Stimulated activated CD8-positive, alpha-beta memory T cell treated with anti-CD3 and anti-CD28 coated beads, Interleukin-12 subunit alpha, Interleukin-12 subunit beta, amount 100 ng/mL, for 1 hour (primary cell): ENCODE results near the gene CARD11.
A peak's percentile ranks its signal among the peaks of the same experiment; 100 is the strongest.

Experiments used
- DNase-seq: peaks from one replicate; pipeline ENCODE4 v3.0.0-alpha.2; 2020; ENCODE audit warnings: low read depth

Gene CARD11

GRCh38 chr7:2872296-2872874 is 171.3 kb downstream of the CARD11 start:
- DNase-seq, result no peak

- DNase-seq, result no peak
Measured at GRCh38 chr7:2870471-2870931, 173.2 kb downstream of the CARD11 start.

GRCh38 chr7:2869981-2870380 is 173.7 kb downstream of the CARD11 start:
- DNase-seq, result no peak

DNA sequence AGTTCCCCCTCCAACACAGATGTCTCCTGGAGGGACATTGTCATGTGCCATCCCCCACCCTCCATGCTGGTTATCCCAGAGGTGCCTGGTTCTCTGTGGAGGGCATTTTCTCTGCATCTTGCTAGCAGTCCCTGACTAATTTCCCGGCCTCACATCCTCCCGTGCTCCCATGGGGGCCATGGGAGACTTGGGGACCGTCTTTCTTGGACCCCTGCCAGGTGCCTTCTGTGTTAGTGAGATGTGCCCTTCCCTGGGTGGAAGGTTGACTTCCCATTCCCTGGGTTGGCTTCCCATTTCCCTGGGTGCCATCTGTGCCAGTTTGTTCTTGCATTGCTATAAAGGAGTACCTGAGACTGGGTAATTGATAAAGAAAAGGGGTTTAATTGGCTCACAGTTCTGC is 177.1 kb downstream of the CARD11 start:
- no peak for DNase-seq

DNA sequence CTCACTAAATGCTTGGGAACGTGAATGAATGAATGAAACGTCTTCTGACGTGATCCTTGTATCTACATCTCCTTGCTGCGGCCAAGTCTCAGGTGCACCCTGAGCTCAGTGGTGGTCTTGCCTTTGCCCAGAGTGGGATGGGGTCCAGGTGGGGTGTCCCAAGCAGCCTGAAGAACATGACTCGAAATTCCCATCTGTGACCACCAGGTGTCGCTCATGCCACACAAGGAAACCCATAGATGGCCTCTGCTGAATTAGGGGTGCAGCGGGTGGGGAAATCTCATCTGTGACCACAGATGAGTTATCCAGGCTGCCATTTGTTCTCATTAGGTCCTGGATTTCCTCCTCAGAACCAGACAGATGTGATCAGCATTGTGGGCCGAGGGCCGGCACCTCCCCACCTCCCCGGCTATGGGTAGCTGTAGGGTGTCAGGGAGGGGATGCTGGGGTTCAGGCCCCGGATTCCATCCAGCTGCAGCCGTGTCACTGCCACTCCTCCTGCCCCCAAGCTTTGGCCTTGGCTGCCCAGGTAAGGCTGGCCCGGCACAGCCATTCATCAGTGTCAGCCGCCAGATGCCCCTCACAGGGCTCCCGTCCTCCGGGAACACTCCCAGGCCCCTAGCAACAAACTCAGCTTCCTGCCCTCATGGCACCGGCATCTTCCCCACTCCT is 178.5 kb downstream of the CARD11 start:
- DNase-seq, result peak; percentile 63

GRCh38 chr7:2864204-2864985 is 179.3 kb downstream of the CARD11 start:
- no peak for DNase-seq

- peak; percentile 60 for DNase-seq
Measured at GRCh38 chr7:2863461-2864066, 180.1 kb downstream of the CARD11 start.

DNA sequence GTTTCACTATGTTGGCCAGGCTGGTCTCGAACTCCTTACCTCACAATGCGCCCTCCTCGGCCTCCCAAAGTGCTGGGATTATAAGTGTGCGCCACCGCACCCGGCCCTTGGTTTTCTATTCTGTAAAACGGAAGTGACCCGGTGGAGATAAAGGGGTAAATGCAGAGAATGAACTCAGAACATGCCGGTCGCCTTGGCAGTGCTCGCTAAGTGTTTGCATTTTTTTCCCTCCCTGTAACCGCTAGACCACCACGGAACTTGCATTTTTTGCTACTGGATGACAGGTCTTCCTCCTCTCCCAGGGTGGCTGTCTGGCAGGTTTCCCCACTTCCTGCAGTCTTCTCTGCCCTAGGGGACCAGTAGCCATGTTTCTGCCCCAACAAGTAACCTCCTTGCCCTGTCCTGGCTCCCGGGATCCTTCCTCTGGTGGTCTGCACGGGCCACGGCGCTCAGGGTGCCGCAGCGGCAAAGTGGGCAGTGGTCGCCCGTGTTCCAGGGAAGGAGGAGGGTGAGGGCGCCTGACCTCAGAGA is 180.8 kb downstream of the CARD11 start:
- no peak for DNase-seq

- DNase-seq, result no peak
Measured at GRCh38 chr7:2861509-2861908, 182.2 kb downstream of the CARD11 start.

GRCh38 chr7:2860627-2861133 is 183.0 kb downstream of the CARD11 start:
- DNase-seq, result no peak

- DNase-seq, result no peak
Measured at GRCh38 chr7:2859952-2860351, 183.7 kb downstream of the CARD11 start.

DNA sequence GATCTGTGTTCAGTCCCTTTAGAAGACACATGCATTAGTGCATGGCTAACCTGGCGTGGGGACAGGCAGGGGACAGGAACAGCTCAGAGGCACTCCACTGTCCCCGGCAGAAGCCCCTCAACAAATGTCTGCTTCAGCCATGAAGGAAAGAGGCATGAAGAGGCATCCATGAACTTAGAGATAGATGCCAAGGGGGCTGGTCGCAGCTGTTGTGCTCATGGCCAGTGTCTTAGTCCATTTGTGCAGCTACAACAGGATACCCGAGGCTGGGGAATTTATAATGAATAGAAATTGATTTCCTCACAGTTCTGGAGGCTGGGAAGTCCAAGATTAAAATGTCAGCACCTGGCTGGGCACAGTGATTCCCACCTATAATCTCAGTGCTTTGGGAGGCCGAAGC is 185.0 kb downstream of the CARD11 start:
- no peak for DNase-seq

DNA sequence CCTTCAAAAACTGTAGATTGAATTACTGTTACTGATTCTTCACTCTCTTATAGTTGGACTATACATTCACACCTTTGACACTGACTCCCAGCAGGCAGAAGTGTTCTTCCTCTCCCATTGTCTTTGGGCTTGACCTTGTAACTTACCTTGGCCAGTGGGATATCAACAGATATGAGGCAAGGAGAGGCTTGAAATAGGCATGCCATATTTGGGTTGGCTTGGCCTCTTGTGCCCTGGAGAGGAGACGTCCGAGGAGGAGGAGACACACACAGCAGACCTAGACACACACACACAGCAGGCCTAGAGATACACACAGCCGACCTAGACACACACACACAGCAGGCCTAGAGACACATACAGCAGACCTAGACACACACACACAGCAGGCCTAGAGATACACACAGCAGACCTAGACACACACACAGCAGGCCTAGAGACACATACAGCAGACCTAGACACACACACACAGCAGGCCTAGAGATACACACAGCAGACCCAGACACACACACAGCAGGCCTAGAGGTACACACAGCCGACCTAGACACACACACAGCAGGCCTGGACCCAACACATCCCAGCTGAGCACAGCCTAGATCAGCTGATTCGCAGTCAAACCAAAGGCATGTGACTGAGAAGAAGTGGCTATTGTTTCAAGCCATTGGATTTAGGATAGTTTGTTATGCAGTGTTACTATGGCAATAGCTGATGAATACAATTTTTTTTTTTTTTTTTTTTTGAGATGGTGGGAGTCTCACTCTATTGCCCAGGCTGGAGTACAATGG is 187.1 kb downstream of the CARD11 start:
- DNase-seq, result no peak
